Transverse colon (tissue), 4 donors: ENCODE results near the gene ALK.

ENCODE experiments used
- POLR2A ChIP-seq: fragments of 450-650 bp; IDR thresholded peaks from one replicate; pipeline ENCODE4 v1.6.1; 2016; ENCODE audit warnings: antibody characterized with exemption, mild to moderate bottlenecking, moderate library complexity
- POLR2AphosphoS5 ChIP-seq, 3 donors: sonication (generic); formaldehyde crosslinking; IDR thresholded peaks; one replicate each; pipeline ENCODE4 v1.6.1; 2016; ENCODE audit warnings: antibody characterized with exemption in 3 of 3
- TF ChIP-seq, protein P1 (sequence below), 5 experiments: fragments of 200-600 bp in 3 of 5; fragments of 450-650 bp in 2 of 5; sonication (generic) in 3 of 5; IDR thresholded peaks; 1 replicate in 2 of 5; 2 replicates in 3 of 5; pipeline ENCODE4 v1.5.1; 2016 to 2017; ENCODE audit warnings: antibody characterized with exemption in 5 of 5, inconsistent platforms in 3 of 5, mild to moderate bottlenecking in 2 of 5, moderate library complexity in 1 of 5

DNA sequence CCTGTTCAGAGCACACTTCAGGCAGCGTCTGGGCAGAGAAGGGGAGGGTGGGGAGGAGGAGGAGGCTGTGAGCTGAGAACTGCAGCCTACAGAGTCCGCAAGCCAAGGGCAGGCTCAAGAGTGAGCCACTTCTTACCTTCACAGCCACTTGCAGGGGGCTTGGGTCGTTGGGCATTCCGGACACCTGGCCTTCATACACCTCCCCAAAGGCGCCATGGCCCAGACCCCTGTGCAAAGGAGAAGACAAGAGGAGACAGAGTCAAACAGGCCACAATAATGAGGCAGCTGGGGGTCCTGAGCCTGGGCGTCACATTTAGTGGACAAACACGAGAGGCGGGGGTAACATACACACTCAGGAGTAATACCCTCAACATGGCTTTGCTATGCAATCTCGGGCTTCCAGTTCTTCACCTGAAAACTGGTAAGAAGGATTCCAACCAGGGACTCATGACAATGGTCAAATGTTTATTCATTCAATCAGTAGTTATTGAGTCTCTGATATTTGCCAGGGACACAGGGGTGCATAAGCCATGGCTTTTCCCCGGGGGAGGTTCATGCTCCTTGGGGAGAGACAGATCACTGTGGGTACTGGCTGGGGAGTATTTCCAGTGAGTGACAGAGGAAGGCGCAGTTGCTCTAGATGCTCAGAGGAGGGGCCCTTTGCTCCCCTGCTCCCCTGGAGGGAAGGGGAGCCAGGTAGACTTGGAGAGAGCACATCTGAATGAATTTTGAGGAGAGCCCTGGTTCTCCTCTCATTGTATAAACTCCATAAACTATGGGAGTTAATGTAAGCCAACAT, 698.8 kb downstream of the ALK start:
- TF ChIP-seq, protein P1, sequence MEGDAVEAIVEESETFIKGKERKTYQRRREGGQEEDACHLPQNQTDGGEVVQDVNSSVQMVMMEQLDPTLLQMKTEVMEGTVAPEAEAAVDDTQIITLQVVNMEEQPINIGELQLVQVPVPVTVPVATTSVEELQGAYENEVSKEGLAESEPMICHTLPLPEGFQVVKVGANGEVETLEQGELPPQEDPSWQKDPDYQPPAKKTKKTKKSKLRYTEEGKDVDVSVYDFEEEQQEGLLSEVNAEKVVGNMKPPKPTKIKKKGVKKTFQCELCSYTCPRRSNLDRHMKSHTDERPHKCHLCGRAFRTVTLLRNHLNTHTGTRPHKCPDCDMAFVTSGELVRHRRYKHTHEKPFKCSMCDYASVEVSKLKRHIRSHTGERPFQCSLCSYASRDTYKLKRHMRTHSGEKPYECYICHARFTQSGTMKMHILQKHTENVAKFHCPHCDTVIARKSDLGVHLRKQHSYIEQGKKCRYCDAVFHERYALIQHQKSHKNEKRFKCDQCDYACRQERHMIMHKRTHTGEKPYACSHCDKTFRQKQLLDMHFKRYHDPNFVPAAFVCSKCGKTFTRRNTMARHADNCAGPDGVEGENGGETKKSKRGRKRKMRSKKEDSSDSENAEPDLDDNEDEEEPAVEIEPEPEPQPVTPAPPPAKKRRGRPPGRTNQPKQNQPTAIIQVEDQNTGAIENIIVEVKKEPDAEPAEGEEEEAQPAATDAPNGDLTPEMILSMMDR (IDR thresholded peaks at IDR 0.05) = no peak
- no peak for TF ChIP-seq POLR2AphosphoS5 (IDR thresholded peaks at IDR 0.05)
- no peak for TF ChIP-seq POLR2A
